ENCODE data around the gene ZNF236.
"Not testable (repeated sequence)": the region's sequence is repeated elsewhere in the genome, so short reads cannot be mapped to it uniquely, and the experiment has no call there.

The ZNF236 gene

GRCh38 chr18:76977684-76978232 lies 155.4 kb downstream of the ZNF236 start:
- DNase-seq: peak; percentile 10

DNA sequence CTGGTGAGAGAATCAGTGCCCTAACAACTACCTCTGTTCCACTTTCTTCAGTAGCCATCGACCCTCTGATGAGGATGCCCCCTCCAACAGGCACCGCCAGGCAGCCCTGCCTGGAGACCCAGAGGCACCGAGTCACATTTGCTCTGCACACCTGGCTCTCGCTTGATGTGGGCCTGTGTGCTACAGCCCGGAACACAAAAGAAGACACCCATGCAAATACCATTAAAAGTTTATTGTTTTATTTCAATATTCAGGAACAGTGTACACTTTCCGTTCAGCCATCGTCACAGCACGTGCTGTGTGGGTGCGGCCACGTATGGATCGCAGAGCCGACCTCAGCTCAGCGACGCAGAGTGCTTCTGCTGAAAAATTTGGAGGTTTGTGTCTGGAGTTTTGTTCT lies 156.3 kb downstream of the ZNF236 start:
- no peak for DNase-seq

DNA sequence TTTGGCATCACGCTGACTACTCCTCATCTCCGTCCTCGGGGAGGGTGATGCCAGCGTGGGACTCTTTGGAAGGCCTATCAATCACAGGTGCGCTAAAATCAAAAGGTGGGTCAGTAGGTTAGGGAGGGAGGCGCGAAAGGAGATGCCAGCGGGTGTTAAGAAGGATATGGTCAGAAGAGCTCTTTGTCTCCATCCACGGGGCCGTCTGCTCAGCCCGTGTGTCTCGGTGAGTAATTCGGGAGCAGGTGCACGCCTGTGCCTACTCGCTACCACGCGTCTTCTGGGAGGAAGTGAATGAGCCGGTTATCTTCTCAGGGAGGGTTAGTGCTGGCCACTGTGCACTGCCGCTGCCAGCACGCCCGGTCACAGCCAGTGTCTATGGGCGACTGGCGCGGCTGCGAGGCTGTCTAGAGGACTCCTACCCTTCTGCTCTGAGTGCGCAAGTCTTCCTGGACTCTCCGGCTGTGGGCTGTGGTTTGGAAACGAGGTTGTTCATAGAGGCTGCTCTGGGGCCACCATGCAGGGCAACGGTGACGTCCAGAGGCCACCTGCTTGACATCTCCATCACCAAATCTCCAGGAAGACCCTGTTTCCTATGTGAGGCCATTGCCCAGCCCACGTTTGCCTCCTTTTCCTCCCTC lies 156.9 kb downstream of the ZNF236 start:
- no peak for DNase-seq

DNA sequence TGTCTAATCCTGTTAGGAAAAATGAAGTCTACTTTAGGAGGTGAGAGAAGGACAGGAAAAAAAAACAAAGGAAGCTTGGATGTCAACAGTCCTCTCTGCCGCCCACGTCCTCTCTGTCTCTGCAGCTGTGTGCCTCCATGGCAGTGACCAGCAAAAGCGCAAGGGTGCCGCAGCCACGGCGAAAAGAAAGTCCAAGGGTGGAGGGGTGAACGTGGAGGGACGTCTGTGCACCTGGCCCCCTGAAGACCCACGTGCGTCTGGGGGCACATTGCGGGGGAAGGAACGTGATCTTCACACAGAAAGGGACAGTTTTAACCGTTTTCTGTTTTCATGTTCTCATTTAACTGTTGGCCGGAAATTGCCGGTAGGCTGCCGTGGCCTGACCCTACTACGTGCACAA lies 157.5 kb downstream of the ZNF236 start:
- DNase-seq: no peak

- DNase-seq: no peak
Measured at GRCh38 chr18:76980663-76981395, 158.5 kb downstream of the ZNF236 start.

DNA sequence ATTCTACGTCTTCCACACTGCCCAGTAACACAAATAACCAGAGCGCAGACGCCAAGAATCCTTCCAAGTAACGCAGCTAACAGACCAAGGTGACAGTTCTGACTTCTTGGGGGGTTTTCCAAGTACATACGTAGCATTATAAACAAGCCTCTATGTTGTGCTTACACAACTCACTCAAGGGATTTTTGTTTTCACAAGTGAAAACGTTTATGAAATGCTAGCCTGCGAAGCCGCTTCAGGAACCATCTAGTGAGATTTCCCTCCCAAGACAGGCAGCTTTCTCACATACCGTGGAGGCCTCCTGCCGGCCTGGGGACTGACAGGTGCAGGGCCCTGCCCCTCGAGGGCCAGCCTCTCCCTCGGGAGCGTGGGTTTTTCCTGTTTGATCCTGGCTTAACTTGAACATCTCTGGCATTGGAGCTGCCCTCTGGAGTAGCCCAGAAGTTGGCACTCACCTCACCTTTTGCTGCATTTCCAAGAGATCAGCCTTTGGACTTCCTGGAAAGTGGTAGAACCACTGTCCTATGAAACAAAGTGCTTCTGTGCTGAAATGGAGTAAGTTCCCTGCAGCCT lies 159.1 kb downstream of the ZNF236 start:
- DNase-seq: no peak

DNA sequence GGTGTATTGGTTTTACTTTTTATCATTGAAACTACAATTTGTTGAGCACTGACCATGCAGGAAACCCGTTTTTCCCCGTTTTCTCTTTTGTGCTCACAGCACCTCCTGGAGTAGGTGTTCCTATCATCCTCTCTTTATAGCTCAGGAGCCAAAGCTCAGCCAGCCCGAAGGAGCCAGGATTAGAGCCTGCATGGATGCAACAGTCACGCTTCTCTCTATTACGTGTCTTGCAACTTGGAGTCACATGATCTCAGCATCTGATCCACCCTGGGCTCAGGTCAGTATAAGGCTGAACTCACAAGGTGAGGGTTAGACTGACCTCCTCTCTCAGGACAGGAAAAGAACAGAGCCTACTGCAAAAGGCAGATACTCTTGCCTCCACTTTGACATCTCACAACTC lies 159.7 kb downstream of the ZNF236 start:
- no peak for DNase-seq

GRCh38 chr18:76982841-76983583 lies 160.7 kb downstream of the ZNF236 start:
- peak; percentile 79 for DNase-seq

GRCh38 chr18:76983613-76984051 lies 161.3 kb downstream of the ZNF236 start:
- DNase-seq: no peak

DNA sequence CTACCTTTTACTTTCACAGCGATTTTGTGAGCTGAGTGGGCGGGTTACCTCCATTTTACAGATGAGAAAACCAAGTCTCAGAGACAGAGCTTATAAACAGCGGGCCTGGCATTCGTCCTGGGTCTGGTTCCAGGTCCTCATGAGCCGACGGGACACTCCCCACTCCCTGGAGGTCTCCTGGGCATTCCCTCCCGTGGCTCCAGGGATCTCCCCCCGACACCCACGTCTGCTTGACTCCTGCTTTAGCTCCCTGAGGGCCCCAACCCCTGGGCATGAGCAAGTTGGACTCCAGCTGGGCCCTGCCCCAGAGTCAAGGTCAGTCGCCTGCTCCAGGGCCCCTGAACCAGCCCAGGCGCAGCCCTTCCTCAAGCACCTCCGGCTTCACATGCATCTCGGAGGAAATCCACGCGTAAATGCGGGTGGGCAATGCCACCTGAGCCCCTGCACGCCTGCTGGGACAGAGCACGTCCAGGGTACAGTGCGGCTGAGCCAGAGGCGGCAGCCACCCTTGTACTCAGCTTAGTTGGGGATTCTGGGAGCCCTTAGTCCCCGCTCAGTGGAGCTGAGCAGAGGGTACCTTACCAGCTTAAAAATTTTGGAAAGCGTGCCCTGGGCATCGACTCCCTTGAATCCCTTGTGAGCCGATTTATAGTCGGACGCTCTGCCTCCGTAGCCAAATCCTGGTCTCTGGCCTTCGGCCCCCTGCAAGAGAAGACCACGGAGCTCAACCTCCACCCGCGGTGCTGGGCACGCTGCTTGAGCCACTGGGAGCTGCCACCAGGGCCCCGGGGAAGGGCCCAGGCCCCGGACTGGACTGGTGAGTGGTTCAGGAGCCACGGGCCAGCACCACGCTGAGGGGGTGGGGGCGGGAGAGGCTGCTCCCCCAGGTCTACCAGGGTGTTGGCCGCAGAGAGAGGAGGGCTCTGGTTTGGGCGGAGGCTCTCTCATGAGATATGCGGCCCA lies 162.1 kb downstream of the ZNF236 start:
- DNase-seq: no peak

DNA sequence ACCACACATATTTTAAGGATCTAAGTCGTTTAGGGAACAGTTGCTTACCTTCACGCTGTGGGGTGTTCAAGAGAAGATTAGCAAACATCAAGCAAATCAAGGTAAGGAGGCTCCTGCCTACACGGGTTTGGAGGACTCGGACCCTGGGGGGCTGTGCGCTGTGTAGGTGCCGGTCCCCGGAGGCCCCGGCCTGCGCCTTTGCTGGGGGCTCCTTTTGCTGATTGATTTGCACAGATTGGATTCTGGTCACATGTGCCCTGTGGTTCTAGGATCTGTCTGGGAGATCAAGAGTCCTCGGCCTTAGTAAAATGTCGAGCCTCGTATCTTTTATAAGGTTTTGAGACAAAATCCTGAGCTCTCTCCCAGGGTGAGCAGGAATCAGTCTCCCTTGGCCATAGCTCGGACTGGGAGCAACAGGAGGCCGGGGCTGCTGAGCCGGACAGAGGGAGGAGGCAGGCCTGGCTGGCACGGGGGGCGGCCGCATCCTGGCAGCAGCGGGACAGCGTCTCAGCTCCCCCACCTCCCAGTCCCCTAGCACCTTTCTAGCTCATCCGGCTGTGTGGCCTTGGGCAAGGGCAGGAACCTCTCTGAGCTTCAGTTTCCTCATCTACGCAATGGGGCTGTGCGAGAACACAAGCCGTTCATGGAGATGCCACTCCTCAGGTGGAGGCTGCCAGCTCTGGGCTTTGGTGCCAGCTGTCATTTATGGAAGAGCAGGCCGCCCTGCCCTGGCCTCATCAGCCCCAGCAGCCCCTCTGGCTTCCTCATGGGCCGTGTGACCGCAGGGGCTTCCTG lies 163.0 kb downstream of the ZNF236 start:
- DNase-seq: no peak

GRCh38 chr18:76985951-76986236 lies 163.5 kb downstream of the ZNF236 start:
- DNase-seq: no peak

DNA sequence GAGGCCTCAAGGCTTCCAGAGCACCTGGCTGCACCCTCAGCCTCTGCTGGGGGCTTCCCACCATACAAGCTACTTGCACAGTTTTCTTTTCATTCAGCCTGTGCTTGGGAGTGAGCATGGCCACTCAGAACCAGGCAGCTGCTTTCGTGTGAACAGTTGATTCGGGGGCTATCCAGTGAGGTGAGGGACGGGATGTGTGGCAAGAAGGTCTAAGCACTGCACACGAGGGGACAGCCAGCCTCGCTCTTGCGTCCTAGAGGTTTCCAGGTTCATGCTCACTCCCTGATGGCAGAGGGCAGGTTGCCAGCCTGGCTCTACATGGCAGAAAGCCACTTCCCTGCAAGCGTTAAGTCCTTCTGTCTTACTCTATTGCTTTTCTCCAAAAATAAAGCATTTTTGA lies 164.0 kb downstream of the ZNF236 start:
- no peak for DNase-seq

GRCh38 chr18:76988031-76988826 lies 165.9 kb downstream of the ZNF236 start:
- DNase-seq: peak; percentile 76

- no peak for DNase-seq
Measured at GRCh38 chr18:76988827-76989646, 166.7 kb downstream of the ZNF236 start.

DNA sequence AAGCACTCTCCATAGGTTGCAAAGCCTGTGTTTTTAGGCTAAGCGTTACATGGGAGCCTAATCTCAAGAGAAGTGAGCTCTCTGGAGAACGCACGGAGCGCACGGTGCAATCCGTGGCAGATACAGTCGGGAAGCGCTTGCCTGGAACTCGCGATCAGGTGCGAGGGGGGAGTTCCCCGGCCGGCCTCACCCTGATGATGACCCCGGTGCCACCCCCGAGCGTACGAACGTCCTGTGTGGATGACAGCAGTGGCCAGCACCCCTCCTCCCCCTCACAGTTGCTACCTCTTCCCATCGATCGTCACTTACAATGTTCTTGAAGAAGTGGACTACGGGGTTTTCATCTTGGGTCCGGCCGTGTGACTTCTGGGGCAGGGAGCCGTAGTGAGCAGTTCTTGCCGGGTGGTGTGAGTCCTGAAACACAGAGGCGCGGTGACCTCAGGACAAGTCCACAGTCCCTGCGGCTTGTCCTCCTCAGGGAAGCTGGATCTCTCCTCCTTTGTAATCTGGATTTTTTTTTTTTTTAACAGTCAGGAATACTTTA lies 167.4 kb downstream of the ZNF236 start:
- DNase-seq: no peak

DNA sequence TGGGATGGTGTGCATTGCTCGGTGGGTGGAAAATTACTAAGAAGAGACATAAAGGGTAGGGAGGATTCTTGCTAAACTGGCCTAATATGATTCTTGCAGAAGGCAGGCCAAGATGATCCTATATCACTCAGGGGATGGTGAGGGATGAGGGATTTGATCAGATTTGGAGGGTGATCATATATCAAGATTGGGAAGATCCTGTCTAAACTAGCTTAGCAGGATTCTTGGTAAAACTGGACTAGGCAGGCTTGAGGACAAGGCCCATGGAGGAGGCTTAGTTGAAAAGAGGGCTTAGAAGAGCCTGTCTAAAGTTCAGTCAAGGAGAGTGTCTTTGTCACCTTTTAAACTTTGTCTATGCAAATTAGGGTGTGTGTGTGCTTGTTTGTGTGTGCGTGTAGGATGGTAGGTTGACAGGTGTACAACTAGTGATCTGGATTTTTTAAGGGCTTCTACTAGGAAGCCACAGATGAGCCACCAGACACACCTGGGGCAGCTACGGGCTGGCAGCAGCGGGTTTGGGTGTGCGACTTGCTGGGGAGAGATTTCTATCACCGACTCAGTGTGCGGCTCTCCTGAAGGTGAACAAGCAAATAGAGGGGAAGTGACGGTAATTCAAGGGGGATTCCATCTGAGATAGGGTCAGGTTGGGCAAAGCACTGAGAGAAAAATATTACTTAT lies 168.1 kb downstream of the ZNF236 start:
- not testable (repeated sequence) for DNase-seq

- peak; percentile 62 for DNase-seq
Measured at GRCh38 chr18:76991021-76991688, 168.8 kb downstream of the ZNF236 start.
